ENCODE measurements around the gene GANC. TPM values are rescaled to one million over a fixed set of nuclear protein-coding genes. Genes with fewer than 3 reads are reported as not detected.

Gene GANC
- total and polyA plus RNA-seq, 2 experiments from 2014 or later, result 7.4 to 12.6 TPM

GRCh38 chr15:42403389-42403788 is 130.4 kb downstream of the GANC start:
- DNase-seq (ENCODE audit: low spot score) (no peak), ATAC-seq (no peak)
- no peaks in the 10 kb centered on the region for H3K79me2 ChIP-seq (replicated peaks; ENCODE audit: insufficient read depth)
- H2AFZ ChIP-seq, result no peak overlapping the region
- H3K9me2 ChIP-seq (ENCODE audit: insufficient read depth), result no peaks in the 10 kb centered on the region
- H3K36me3 ChIP-seq (ENCODE audit: insufficient read depth), result no peaks in the 10 kb centered on the region
- no peak overlapping the region for H3K4me3 Mint-ChIP-seq
- no peak overlapping the region for H3K4me3 ChIP-seq
- H3K27me3 Mint-ChIP-seq (ENCODE audit: insufficient read depth, low read depth, poor library complexity), result peaks cover 4% of the 10 kb centered on the region
- H3K9me3 Mint-ChIP-seq, result no peaks in the 10 kb centered on the region; the same call in 1 of the 3 replicates
- H3K4me1 ChIP-seq (ENCODE audit: insufficient read depth), result no peaks in the 10 kb centered on the region
- no peak overlapping the region for H3K27ac Mint-ChIP-seq
- no peaks in the 10 kb centered on the region for H4K20me1 ChIP-seq (replicated peaks; ENCODE audit: insufficient read depth)
- no peak overlapping the region for H3K4me2 ChIP-seq
- H3K4me1 Mint-ChIP-seq, result no peaks in the 10 kb centered on the region; the same call in 2 of the 3 replicates
- no peak for TF ChIP-seq EZH2 (IDR thresholded peaks at IDR 0.05; ENCODE audit: low read depth, unreplicated experiment)
- no peaks in the 10 kb centered on the region for H3K27me3 ChIP-seq (ENCODE audit: insufficient read depth)
- no peak overlapping the region for H3K27ac ChIP-seq (ENCODE audit: low read depth)
- no peaks in the 10 kb centered on the region for H3F3A ChIP-seq (replicated peaks; ENCODE audit: low read depth)
- H3K36me3 Mint-ChIP-seq (ENCODE audit: low read depth), result no peaks in the 10 kb centered on the region; the same call in 2 of the 3 replicates

- Histone ChIP-seq H2AFZ (no peak overlapping the region), H3K4me2 (no peak overlapping the region), H3K27me3 (ENCODE audit: insufficient read depth) (no peaks in the 10 kb centered on the region), H3K79me2 (replicated peaks; ENCODE audit: insufficient read depth) (no peaks in the 10 kb centered on the region), H3K27ac (ENCODE audit: low read depth) (no peak overlapping the region), H3K36me3 (ENCODE audit: insufficient read depth) (no peaks in the 10 kb centered on the region), H3F3A (replicated peaks; ENCODE audit: low read depth) (no peaks in the 10 kb centered on the region), H4K20me1 (replicated peaks; ENCODE audit: insufficient read depth) (no peaks in the 10 kb centered on the region), H3K4me3 (no peak overlapping the region), H3K9me2 (ENCODE audit: insufficient read depth) (no peaks in the 10 kb centered on the region), H3K4me1 (ENCODE audit: insufficient read depth) (no peaks in the 10 kb centered on the region)
- peaks cover 4% of the 10 kb centered on the region for H3K27me3 Mint-ChIP-seq (ENCODE audit: insufficient read depth, low read depth, poor library complexity)
- no peak overlapping the region for H3K27ac Mint-ChIP-seq
- no peak overlapping the region for H3K4me3 Mint-ChIP-seq
- DNase-seq (ENCODE audit: low spot score), result no peak
- no peaks in the 10 kb centered on the region for H3K9me3 Mint-ChIP-seq
- no peak for ATAC-seq
- H3K4me1 Mint-ChIP-seq, result no peaks in the 10 kb centered on the region; the same call in 2 of the 3 replicates
- no peaks in the 10 kb centered on the region; the same call in 2 of the 3 replicates for H3K36me3 Mint-ChIP-seq (ENCODE audit: low read depth)
- TF ChIP-seq EZH2phosphoT487 (IDR thresholded peaks at IDR 0.05; ENCODE audit: unreplicated experiment) (no peak), JUNB (IDR thresholded peaks at IDR 0.05; ENCODE audit: unreplicated experiment) (no peak), STAT1 (IDR thresholded peaks at IDR 0.05; ENCODE audit: unreplicated experiment) (no peak), ETS1 (IDR thresholded peaks at IDR 0.05) (no peak), ZNF331 (CRISPR knock-in tag; IDR thresholded peaks at IDR 0.05; ENCODE audit: low read depth) (no peak), EZH2 (IDR thresholded peaks at IDR 0.05; ENCODE audit: low read depth, unreplicated experiment) (no peak), REST (IDR thresholded peaks at IDR 0.05; ENCODE audit: unreplicated experiment) (no peak), POLR2AphosphoS5 (IDR thresholded peaks at IDR 0.05; ENCODE audit: low read depth) (no peak), ZNF114 (CRISPR knock-in tag; IDR thresholded peaks at IDR 0.05) (no peak), ZNF462 (CRISPR knock-in tag; IDR thresholded peaks at IDR 0.05) (no peak)
These were observed 131.6 kb downstream of the GANC start for GRCh38 chr15:42404461-42405235.

All from GM23338 (cell line).